ENCODE results near the gene HAPSTR1.

HAPSTR1 gene

DNA sequence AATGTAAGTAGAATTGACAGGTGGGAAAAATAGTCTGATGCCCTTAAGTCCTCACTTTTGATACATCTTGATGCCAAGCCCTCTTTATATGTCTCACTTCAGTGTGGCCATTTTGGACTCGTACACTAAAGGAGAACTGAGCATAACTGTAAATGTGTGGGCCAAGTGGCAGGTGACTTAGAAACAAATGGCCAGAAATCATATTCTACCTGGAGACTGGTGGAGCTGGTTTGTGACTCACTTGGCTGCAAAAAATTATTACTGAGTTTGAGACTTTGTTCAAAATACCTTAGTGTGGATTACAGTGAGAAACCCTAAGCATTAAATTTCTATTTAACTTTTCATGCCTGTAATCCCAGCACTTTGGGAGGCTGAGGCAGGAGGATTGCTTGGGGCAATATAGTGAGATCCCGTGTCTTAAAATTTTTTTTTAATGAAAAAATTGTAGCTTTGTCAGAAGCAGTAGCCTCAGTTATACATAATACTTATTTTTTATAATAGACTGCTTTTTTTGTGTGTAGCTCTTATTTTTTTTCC, 5.0 kb downstream of the HAPSTR1 start:
- Mint-ChIP-seq H3K9me3 (no peaks in the 10 kb centered on the region), H3K36me3 (ENCODE audit: low read depth) (peaks cover 58% of the 10 kb centered on the region), H3K27ac (no peak overlapping the region), H3K27me3 (ENCODE audit: low read depth) (no peaks in the 10 kb centered on the region), H3K4me3 (peak overlapping the region; percentile 15), H3K4me1 (ENCODE audit: low read depth) (peaks cover 67% of the 10 kb centered on the region)

DNA sequence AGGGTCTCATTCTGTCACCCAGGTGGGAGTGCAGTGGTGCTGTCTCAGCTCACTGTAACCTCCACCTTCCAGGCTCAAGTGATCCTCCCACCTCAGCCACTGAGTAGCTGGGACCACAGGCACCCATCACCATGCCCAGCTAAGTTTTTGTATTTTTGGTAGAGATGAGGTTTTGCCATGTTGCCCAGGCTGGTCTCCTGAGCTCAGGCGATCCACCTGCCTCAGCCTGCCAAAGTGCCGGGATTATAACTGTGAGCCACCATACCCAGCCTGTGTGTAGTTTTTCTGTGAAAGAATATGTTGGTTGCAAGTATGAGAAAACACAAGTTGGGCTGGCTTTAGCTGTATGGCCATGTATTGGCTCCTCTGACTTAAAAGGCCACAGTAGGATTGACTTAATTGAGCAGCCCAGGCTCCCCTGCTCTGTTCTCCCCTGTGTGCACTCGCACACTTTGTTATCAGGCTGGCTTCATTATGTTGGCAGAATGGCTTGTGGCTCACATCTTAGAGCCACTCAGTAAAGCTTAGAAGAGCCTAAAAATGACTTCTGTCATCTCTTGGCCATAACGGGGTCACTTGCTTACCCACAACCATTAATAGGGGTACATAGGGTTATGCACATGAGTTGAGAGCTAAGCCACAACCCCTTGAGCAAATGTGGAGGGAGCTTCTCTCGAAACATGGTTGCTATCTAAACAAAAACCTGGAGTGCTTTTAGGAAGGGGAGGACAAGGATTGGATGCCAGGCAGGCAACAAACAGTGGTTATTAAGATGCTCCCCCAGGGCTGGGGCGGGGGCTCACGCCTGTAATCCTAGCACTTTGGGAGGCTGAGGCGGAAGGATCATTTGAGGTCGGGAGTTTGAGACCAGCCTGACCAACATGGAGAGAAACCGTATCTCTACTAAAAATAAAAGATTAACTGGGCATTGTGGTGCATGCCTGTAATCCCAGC, 6.1 kb downstream of the HAPSTR1 start:
- Mint-ChIP-seq H3K27me3 (ENCODE audit: low read depth) (no peaks in the 10 kb centered on the region), H3K27ac (no peak overlapping the region), H3K4me1 (ENCODE audit: low read depth) (peaks cover 78% of the 10 kb centered on the region), H3K36me3 (ENCODE audit: low read depth) (peaks cover 66% of the 10 kb centered on the region), H3K9me3 (no peaks in the 10 kb centered on the region), H3K4me3 (peak overlapping the region; percentile 61)

DNA sequence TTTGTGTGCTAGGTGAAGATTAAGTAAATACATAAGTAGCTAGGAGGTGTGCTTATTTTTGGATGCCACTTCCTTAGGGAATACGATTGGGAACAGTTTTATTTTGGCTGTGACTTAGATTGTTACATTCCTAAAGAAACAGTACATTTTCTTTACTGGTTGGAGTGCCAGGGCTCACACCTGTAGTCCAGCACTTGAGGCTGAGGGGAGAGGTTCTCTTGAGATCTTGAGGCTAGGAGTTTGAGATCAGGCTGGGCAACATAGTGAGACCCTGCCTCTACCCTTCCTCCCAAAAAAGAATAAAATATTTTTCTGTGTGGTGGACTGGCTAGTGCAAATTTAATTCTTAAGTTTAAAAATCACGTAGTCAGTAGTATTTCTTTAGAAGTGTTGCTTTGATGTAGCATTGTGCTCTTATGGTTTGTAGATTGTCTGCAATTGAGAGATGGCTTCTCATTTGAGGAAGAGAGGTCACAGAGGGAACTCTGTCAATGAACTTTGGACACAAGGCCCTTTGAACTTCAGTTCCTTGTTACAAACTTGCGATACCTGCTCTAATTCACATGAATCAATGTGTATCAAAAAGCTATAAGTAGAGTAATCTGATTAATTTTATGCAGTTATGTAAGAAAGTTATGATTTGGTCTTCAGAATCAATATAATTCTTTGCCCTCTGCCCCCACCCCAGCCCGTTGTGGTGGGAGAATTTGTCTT, 7.1 kb downstream of the HAPSTR1 start:
- peaks cover 76% of the 10 kb centered on the region for H3K4me1 Mint-ChIP-seq (ENCODE audit: low read depth)
- H3K36me3 Mint-ChIP-seq (ENCODE audit: low read depth), result peaks cover 65% of the 10 kb centered on the region
- H3K4me3 Mint-ChIP-seq, result peak overlapping the region; percentile 42
- H3K27me3 Mint-ChIP-seq (ENCODE audit: low read depth), result no peaks in the 10 kb centered on the region
- H3K9me3 Mint-ChIP-seq, result no peaks in the 10 kb centered on the region
- peak overlapping the region; percentile 49 for H3K27ac Mint-ChIP-seq

DNA sequence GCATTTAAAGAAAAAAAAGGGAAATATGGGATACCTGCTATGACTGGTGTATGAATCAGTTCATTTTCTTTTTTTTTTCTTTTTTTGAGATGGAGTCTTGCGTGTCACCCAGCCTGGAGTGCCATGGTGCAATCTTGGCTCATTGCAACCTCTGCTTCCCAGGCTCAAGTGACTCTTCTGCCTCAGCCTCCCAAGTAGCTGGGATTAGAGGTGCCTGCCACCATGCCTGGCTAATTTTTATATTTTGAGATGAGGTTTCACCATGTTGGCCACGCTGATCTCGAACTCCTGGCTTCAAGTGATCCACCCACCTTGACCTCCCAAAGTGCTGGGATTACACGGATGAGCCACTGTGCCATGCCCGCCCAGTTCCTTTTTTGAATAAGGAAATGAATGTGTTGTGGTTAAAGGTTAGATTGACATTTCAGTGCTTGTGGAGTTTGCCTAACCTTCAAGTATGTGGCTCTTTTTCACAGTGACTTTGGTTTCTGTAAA, 7.7 kb downstream of the HAPSTR1 start:
- no peaks in the 10 kb centered on the region for H3K27me3 Mint-ChIP-seq (ENCODE audit: low read depth)
- peak overlapping the region; percentile 72 for H3K27ac Mint-ChIP-seq
- no peaks in the 10 kb centered on the region for H3K9me3 Mint-ChIP-seq
- peaks cover 78% of the 10 kb centered on the region for H3K4me1 Mint-ChIP-seq (ENCODE audit: low read depth)
- peaks cover 64% of the 10 kb centered on the region for H3K36me3 Mint-ChIP-seq (ENCODE audit: low read depth)
- peak overlapping the region; percentile 49 for H3K4me3 Mint-ChIP-seq

DNA sequence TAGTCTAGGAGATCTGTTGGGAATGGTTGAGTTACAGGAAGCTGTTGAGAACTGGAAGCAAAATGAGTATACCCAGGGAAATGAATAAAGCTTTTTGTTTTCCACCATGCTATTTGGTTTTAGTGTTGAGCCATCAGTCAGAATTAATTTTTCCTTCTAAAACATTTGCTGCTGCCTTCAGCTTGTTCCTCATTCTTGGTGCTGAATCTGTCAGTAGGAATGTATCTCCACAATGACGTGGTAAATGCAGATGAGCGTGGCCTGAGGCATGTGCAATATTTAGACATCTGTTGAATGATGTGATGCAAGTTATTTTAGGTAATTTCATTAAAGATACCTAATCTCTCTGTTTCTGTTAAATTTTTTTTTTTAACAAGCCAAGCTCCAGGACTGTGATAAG, 10.9 kb downstream of the HAPSTR1 start:
- Mint-ChIP-seq H3K9me3 (no peaks in the 10 kb centered on the region), H3K27me3 (ENCODE audit: low read depth) (no peaks in the 10 kb centered on the region), H3K36me3 (ENCODE audit: low read depth) (peaks cover 67% of the 10 kb centered on the region), H3K27ac (no peak overlapping the region), H3K4me3 (peak overlapping the region; percentile 23), H3K4me1 (ENCODE audit: low read depth) (peaks cover 79% of the 10 kb centered on the region)

DNA sequence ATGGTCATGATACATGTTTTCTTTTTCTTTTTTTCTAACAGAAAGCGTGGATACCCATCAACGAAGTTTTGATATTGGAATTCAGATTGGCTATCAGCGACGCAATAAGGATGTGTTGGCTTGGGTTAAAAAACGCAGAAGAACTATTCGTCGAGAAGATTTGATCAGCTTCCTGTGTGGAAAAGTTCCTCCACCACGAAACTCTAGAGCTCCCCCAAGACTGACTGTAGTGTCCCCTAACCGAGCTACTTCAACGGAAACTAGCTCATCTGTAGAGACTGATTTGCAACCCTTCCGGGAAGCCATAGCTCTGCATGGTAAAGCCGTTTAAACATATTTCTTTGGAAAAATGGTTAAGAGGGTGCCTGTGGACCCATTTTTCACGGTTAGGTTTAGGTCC, 11.5 kb downstream of the HAPSTR1 start:
- Mint-ChIP-seq H3K9me3 (no peaks in the 10 kb centered on the region), H3K27me3 (ENCODE audit: low read depth) (no peaks in the 10 kb centered on the region), H3K4me1 (ENCODE audit: low read depth) (peaks cover 79% of the 10 kb centered on the region), H3K27ac (no peak overlapping the region), H3K4me3 (no peak overlapping the region), H3K36me3 (ENCODE audit: low read depth) (peaks cover 68% of the 10 kb centered on the region)

DNA sequence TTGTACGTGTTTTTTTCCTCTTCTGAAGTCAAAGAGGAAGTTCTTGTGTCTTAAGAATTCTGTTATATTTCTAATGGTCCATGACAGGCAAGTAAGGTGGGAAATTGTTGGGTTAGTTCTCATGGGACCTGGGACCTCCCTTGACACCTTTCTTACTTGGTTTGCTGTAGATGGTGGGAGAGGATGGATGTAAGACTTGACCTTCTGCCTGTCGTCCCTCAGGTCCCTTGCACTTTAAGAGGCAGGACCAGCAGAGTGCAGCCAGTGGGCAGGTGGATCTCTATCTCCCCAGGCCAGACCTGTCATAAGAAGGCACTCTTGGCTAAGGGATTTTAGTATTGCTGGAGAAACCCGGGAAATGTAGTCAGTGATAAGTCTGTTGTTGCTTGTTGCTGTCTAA, 12.1 kb downstream of the HAPSTR1 start:
- peaks cover 66% of the 10 kb centered on the region for H3K36me3 Mint-ChIP-seq (ENCODE audit: low read depth)
- peak overlapping the region; percentile 8 for H3K27ac Mint-ChIP-seq
- H3K4me3 Mint-ChIP-seq, result no peak overlapping the region
- H3K27me3 Mint-ChIP-seq (ENCODE audit: low read depth), result no peaks in the 10 kb centered on the region
- peaks cover 74% of the 10 kb centered on the region for H3K4me1 Mint-ChIP-seq (ENCODE audit: low read depth)
- H3K9me3 Mint-ChIP-seq, result no peaks in the 10 kb centered on the region

DNA sequence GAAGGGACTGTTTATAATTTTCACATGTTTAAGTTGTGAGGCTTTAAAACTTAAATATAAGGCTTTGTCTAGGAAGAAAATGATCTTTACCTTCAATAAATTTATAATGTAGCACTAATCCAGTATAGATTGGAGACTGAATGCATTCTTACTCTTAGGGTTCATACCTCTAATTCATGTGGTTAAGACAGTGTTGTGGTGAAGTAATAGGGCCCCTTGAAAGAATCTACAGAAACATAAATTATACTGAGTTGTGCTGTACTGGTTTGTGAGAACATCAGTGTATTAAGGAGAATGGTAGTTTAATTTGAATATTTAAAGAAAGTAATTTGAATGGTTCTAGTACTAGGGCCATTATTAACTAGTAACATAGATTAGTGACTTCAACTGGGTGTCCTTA, 13.7 kb downstream of the HAPSTR1 start:
- peaks cover 69% of the 10 kb centered on the region for H3K4me1 Mint-ChIP-seq (ENCODE audit: low read depth)
- H3K4me3 Mint-ChIP-seq, result no peak overlapping the region
- no peaks in the 10 kb centered on the region for H3K9me3 Mint-ChIP-seq
- H3K27ac Mint-ChIP-seq, result no peak overlapping the region
- peaks cover 64% of the 10 kb centered on the region for H3K36me3 Mint-ChIP-seq (ENCODE audit: low read depth)
- no peaks in the 10 kb centered on the region for H3K27me3 Mint-ChIP-seq (ENCODE audit: low read depth)

DNA sequence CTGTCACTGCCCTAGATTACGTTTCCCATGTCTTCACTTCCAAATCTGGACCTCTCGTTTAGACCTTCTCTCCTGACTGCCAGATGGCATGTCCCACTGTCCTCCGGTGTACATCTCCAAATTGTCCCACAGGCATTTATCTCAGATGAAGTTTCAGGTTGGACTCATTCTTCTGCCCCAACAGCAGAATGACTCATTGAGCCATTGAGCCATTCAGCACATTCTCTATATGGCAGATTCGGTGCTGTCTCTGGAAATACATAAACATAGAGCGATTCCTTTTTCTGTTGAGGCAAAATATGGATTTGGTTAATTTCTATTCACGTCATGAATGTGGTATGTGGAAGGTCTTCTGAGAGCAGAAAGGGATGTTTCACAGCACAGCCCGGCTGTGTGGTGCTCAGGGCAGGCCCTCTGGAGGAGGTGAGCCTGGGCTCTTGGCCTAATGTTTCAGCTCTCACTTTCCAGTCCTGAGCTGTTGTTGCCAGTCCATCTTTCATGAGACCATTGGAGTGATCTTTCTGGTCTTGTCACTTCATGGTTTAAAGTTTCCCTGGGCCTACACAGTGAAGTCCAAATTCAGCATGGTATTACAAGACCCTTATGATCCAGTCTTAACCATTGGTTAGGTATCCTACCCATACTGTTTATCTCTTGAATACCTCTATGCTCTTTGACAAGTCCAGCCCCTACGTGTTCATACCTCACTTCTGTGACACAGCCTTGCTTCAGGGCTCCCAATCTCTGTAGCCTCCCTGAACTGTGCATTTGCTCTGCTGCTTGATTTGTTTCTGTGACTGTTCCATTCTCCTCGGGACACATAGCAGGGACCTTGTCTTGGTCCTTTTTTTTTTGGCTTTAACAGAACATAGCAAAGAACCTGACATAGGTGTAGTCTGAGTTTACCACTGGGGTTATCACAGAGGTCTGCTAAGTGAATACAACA, 15.9 kb downstream of the HAPSTR1 start:
- H3K27me3 Mint-ChIP-seq (ENCODE audit: low read depth), result no peaks in the 10 kb centered on the region
- H3K4me3 Mint-ChIP-seq, result no peak overlapping the region
- no peaks in the 10 kb centered on the region for H3K9me3 Mint-ChIP-seq
- H3K27ac Mint-ChIP-seq, result peak overlapping the region; percentile 55
- H3K4me1 Mint-ChIP-seq (ENCODE audit: low read depth), result peaks cover 61% of the 10 kb centered on the region
- H3K36me3 Mint-ChIP-seq (ENCODE audit: low read depth), result peaks cover 55% of the 10 kb centered on the region

DNA sequence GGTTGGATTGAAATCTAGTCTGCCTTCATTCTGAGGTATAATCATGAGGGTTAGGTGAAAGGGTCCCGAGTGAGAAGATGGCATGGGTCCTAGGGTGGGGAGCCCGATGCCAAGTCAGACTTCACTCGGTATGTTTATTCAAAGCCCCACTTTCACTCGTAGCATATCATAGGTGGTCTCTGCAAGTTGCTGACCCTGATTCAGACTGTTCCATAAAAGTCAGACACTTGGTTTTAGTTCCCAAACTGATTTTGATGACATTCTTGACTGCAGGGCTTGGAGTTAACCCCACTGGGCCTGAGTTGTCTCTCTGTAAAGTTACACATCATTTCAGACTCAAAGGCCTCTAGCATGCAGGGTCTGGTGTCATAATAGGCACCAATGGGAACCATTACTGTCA, 17.8 kb downstream of the HAPSTR1 start:
- Mint-ChIP-seq H3K27me3 (ENCODE audit: low read depth) (no peaks in the 10 kb centered on the region), H3K4me1 (ENCODE audit: low read depth) (peaks cover 65% of the 10 kb centered on the region), H3K4me3 (no peak overlapping the region), H3K9me3 (no peaks in the 10 kb centered on the region), H3K36me3 (ENCODE audit: low read depth) (peaks cover 52% of the 10 kb centered on the region), H3K27ac (no peak overlapping the region)

DNA sequence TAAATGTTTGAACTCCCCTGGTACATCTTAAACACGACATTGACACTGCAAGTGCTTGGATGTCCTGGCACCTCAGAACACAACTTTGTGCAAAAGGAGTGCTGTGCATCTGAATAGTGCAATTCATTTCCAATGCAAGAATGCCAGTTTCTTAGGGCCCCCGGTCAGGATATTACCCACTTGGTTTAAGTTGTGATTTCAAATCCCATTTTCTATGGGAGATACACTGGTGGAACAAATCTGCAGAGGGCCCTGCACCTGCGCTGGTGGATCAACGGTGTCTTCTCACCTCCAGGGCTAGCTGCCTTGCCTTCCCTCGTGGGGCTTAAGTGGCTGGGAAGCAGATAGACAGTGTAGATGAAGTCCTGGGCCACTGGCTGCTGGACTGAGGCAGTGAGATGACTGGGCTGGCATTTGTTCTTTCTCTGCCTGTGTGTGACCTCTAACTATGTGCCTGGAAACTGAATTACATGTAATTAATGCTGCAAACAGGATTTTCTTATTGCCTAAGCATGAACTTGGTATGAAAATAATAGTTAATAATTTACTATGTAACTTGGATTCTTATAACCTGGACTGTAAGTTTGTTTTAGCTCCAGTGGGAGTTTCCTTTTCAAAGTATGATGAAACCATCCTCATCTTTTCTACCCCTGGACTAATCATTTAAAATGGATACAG, 20.9 kb downstream of the HAPSTR1 start:
- Mint-ChIP-seq H3K27me3 (ENCODE audit: low read depth) (no peaks in the 10 kb centered on the region), H3K4me1 (ENCODE audit: low read depth) (peaks cover 56% of the 10 kb centered on the region), H3K36me3 (ENCODE audit: low read depth) (peaks cover 49% of the 10 kb centered on the region), H3K9me3 (no peaks in the 10 kb centered on the region), H3K27ac (no peak overlapping the region), H3K4me3 (no peak overlapping the region)

DNA sequence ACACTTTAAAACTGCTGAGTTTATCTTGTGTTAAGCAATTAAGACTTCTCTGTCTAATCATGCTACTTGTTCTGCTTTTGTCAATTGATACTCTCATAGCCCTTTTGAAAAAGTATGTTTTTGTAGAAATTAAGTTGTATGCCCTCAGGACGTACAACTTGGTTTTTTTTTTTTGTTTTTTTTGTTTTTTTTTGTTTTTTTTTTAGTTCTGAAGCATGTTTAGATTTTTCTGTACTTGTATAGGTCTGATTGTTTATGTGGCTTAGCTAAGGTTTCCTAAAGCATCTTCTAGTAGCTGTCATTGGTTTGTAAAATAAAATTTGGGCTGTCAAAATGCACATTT, 21.4 kb downstream of the HAPSTR1 start:
- peaks cover 55% of the 10 kb centered on the region for H3K4me1 Mint-ChIP-seq (ENCODE audit: low read depth)
- no peaks in the 10 kb centered on the region for H3K9me3 Mint-ChIP-seq
- H3K27ac Mint-ChIP-seq, result no peak overlapping the region
- peaks cover 49% of the 10 kb centered on the region for H3K36me3 Mint-ChIP-seq (ENCODE audit: low read depth)
- H3K27me3 Mint-ChIP-seq (ENCODE audit: low read depth), result no peaks in the 10 kb centered on the region
- H3K4me3 Mint-ChIP-seq, result no peak overlapping the region

DNA sequence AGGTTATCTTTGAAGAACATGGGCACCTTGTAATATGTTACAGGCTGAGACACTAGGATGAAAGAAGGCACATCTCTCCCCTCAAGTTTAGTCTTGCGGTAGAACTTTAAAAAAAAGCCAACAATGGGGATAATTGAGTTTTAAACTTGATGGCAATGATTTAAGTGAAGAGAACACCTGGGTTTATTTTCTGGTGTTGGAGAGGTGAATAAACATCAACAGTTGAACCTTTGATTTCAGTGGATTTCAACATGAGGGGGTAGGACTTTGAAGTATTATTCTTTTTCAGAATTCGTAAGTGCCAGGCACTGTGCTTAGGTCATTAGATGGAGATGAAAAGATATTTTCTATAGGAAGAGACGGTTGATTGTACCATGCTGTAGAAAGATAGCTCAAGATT, 22.3 kb downstream of the HAPSTR1 start:
- H3K27me3 Mint-ChIP-seq (ENCODE audit: low read depth), result no peaks in the 10 kb centered on the region
- no peaks in the 10 kb centered on the region for H3K9me3 Mint-ChIP-seq
- H3K4me3 Mint-ChIP-seq, result no peak overlapping the region
- peaks cover 50% of the 10 kb centered on the region for H3K36me3 Mint-ChIP-seq (ENCODE audit: low read depth)
- H3K4me1 Mint-ChIP-seq (ENCODE audit: low read depth), result peaks cover 51% of the 10 kb centered on the region
- peak overlapping the region; percentile 47 for H3K27ac Mint-ChIP-seq

All from T-helper 1 cell treated with Interleukin-12 subunit alpha and Interleukin-12 subunit beta and Interleukin-4 antibody, amounts not matched to agents 30 μg/mL and 1 μg/mL, for 36 hours (primary cell).